GM23338 (cell line): ENCODE data around the gene THOC2. TPM values are rescaled to one million over a fixed set of nuclear protein-coding genes. Genes with fewer than 3 reads are reported as not detected.

Experiments used
- ATAC-seq: fragments of 200-7000 bp; cut with Tn5 transposase; 3 replicates; pipeline ENCODE4 v1.9.1; 2020
- DNase-seq: peaks from one replicate; pipeline ENCODE4 v3.0.0-alpha.2; 2015; ENCODE audit warnings: low spot score
- H2AFZ ChIP-seq: fragments of 200-600 bp; sonication (generic); 2 replicates; pipeline ENCODE4 v1.8.0; 2016; ENCODE audit warnings: antibody characterized with exemption, mild to moderate bottlenecking, moderate library complexity
- H3F3A ChIP-seq: fragments of 200-600 bp; sonication (generic); replicated peaks from 2 replicates; pipeline ENCODE4 v1.8.0; 2017; ENCODE audit warnings: antibody characterized with exemption, mixed run types, low read depth
- H3K27ac ChIP-seq: fragments of 200-600 bp; sonication (generic); 2 replicates; pipeline ENCODE4 v1.6.1; 2016; ENCODE audit warnings: low read depth
- H3K27me3 ChIP-seq: fragments of 200-600 bp; sonication (generic); 2 replicates; pipeline ENCODE4 v1.8.0; 2016; ENCODE audit warnings: mild to moderate bottlenecking, mixed run types, moderate library complexity; ENCODE audit not compliant: insufficient read depth
- H3K36me3 ChIP-seq: fragments of 200-600 bp; sonication (generic); 2 replicates; pipeline ENCODE4 v1.8.0; 2016; ENCODE audit warnings: mild to moderate bottlenecking; ENCODE audit not compliant: insufficient read depth
- H3K4me1 ChIP-seq: fragments of 200-600 bp; sonication (generic); 2 replicates; pipeline ENCODE4 v1.8.0; 2016; ENCODE audit warnings: mild to moderate bottlenecking, moderate library complexity; ENCODE audit not compliant: insufficient read depth
- H3K4me2 ChIP-seq: fragments of 200-600 bp; sonication (generic); 2 replicates; pipeline ENCODE4 v1.7.1; 2017; ENCODE audit warnings: mixed run types
- H3K4me3 ChIP-seq: fragments of 200-600 bp; sonication (generic); 2 replicates; pipeline ENCODE4 v1.6.1; 2016; ENCODE audit warnings: mixed run types
- H3K79me2 ChIP-seq: fragments of 200-600 bp; sonication (generic); replicated peaks from 2 replicates; pipeline ENCODE4 v1.8.0; 2017; ENCODE audit warnings: mild to moderate bottlenecking; ENCODE audit not compliant: insufficient read depth
- H3K9me2 ChIP-seq: fragments of 200-600 bp; sonication (generic); 2 replicates; pipeline ENCODE4 v1.8.0; 2017; ENCODE audit not compliant: insufficient read depth
- H4K20me1 ChIP-seq: fragments of 200-600 bp; sonication (generic); replicated peaks from 2 replicates; pipeline ENCODE4 v1.8.0; 2017; ENCODE audit warnings: mild to moderate bottlenecking; ENCODE audit not compliant: insufficient read depth
- H3K27ac Mint-ChIP-seq: 2 replicates; pipeline ENCODE4 v1.8.0; 2020; ENCODE audit warnings: inconsistent platforms, mild to moderate bottlenecking, moderate library complexity, mixed read lengths
- H3K27me3 Mint-ChIP-seq: 3 replicates; pipeline ENCODE4 v1.8.0; 2022; ENCODE audit warnings: low read depth, mild to moderate bottlenecking, moderate library complexity, mixed read lengths, inconsistent platforms; ENCODE audit not compliant: insufficient read depth, poor library complexity
- H3K36me3 Mint-ChIP-seq: 3 replicates; pipeline ENCODE4 v1.8.0; 2021; ENCODE audit warnings: low read depth, mild to moderate bottlenecking, inconsistent platforms, moderate library complexity, mixed read lengths
- H3K4me1 Mint-ChIP-seq: 3 replicates; pipeline ENCODE4 v1.8.0; 2020; ENCODE audit warnings: mild to moderate bottlenecking, inconsistent platforms, mixed read lengths
- H3K4me3 Mint-ChIP-seq: 3 replicates; pipeline ENCODE4 v1.8.0; 2021; ENCODE audit warnings: moderate library complexity, mild to moderate bottlenecking, inconsistent platforms, mixed read lengths
- H3K9me3 Mint-ChIP-seq: 3 replicates; pipeline ENCODE4 v1.8.0; 2020; ENCODE audit warnings: moderate library complexity, mild to moderate bottlenecking, inconsistent platforms, mixed read lengths
- ETS1 ChIP-seq: IDR thresholded peaks from 2 replicates; pipeline ENCODE4 v1.6.1; 2016; ENCODE audit warnings: antibody characterized with exemption
- EZH2 ChIP-seq: fragments of 200-600 bp; sonication (generic); IDR thresholded peaks from one replicate; pipeline ENCODE4 v1.8.0; 2017; ENCODE audit warnings: antibody characterized with exemption, mild to moderate bottlenecking, low read depth; ENCODE audit not compliant: unreplicated experiment
- EZH2phosphoT487 ChIP-seq: fragments of 200-600 bp; sonication (generic); IDR thresholded peaks from one replicate; pipeline ENCODE4 v1.8.1; 2018; ENCODE audit warnings: antibody characterized with exemption; ENCODE audit not compliant: unreplicated experiment
- NANOG ChIP-seq: IDR thresholded peaks from 2 replicates; pipeline ENCODE4 v1.6.1; 2016; ENCODE audit warnings: antibody characterized with exemption, borderline replicate concordance
- POLR2AphosphoS5 ChIP-seq: IDR thresholded peaks from 2 replicates; pipeline ENCODE4 v1.6.1; 2016; ENCODE audit warnings: antibody characterized with exemption, low read depth
- STAT1 ChIP-seq: IDR thresholded peaks from one replicate; pipeline ENCODE4 v1.6.1; 2016; ENCODE audit warnings: antibody characterized with exemption; ENCODE audit not compliant: unreplicated experiment
- ZNF114 ChIP-seq: fragments of 250-450 bp; sonication (Bioruptor Pico); IDR thresholded peaks from 2 replicates; pipeline ENCODE4 v1.5.0; 2020; ENCODE audit warnings: mild to moderate bottlenecking, moderate library complexity
- ZNF462 ChIP-seq: fragments of 250-450 bp; sonication (Bioruptor Pico); IDR thresholded peaks from 2 replicates; pipeline ENCODE4 v1.5.0; 2020; ENCODE audit warnings: mild to moderate bottlenecking, moderate library complexity
- polyA plus RNA-seq: library from polyadenylated mRNA; unstranded; fragments of >200 nt; fragmentation: Nextera tagmentation; extraction: Ambion mirVana; gene quantifications from 2 replicates; pipeline ENCODE4 v1.2.1, GENCODE V29; 2016
- total RNA-seq: library from RNA; depleted of rRNA; stranded (reverse); fragments of >200 nt; shearing (Covaris generic); gene quantifications from 2 replicates; pipeline ENCODE4 v1.2.3, GENCODE V29; 2014
- TF ChIP-seq, protein P1 (sequence below): IDR thresholded peaks from one replicate; pipeline ENCODE4 v1.6.1; 2018; ENCODE audit warnings: antibody characterized with exemption; ENCODE audit not compliant: unreplicated experiment

The THOC2 gene
- total and polyA plus RNA-seq, 2 experiments from 2014 or later = 86.6 to 138 TPM

DNA sequence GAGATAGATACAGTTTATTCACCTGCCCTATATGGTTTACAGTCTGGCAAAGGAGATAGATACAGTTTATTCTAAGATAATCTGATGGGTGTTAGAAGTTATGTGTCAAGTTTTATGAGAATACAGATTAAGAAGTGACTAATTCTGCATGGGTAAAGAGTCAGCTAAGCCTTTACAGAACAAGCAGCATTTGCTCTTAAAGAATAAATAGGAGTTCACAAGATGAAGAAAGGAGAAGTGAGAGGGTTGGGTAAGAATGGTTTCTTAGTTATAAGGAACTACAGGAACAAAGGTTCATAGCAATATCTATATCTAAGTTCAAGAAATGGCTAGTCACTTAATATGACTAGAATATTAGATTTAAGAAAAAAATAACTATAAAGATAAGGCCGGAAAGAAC is 47.6 kb downstream of the THOC2 start (continued):
- TF ChIP-seq, protein P1, sequence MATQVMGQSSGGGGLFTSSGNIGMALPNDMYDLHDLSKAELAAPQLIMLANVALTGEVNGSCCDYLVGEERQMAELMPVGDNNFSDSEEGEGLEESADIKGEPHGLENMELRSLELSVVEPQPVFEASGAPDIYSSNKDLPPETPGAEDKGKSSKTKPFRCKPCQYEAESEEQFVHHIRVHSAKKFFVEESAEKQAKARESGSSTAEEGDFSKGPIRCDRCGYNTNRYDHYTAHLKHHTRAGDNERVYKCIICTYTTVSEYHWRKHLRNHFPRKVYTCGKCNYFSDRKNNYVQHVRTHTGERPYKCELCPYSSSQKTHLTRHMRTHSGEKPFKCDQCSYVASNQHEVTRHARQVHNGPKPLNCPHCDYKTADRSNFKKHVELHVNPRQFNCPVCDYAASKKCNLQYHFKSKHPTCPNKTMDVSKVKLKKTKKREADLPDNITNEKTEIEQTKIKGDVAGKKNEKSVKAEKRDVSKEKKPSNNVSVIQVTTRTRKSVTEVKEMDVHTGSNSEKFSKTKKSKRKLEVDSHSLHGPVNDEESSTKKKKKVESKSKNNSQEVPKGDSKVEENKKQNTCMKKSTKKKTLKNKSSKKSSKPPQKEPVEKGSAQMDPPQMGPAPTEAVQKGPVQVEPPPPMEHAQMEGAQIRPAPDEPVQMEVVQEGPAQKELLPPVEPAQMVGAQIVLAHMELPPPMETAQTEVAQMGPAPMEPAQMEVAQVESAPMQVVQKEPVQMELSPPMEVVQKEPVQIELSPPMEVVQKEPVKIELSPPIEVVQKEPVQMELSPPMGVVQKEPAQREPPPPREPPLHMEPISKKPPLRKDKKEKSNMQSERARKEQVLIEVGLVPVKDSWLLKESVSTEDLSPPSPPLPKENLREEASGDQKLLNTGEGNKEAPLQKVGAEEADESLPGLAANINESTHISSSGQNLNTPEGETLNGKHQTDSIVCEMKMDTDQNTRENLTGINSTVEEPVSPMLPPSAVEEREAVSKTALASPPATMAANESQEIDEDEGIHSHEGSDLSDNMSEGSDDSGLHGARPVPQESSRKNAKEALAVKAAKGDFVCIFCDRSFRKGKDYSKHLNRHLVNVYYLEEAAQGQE = no peak
- no peak for TF ChIP-seq POLR2AphosphoS5

DNA sequence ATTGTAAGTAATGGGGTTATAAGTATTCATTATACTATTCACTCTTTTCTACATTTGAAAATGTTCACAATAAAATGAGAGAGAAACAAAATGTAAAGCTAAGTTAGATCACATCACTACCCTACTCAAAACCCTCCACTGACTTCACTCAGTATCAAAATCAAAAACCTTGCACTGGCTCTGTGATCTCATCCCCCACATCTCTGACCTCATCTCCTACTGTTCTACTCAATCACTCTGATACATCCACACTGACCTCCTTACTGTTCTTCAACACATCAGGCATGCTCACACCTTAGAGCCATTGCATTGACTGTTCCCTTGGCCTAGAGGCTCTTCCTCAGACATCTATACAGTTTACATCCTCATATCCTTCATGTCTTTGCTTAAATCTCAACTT is 50.7 kb downstream of the THOC2 start:
- Histone ChIP-seq H3F3A (no peaks in the 10 kb centered on the region), H3K4me2 (no peak overlapping the region), H3K27ac (no peak overlapping the region), H3K79me2 (no peaks in the 10 kb centered on the region), H3K4me1 (no peaks in the 10 kb centered on the region), H3K4me3 (no peak overlapping the region), H3K9me2 (no peaks in the 10 kb centered on the region), H2AFZ (no peak overlapping the region), H4K20me1 (no peaks in the 10 kb centered on the region), H3K36me3 (no peaks in the 10 kb centered on the region; the same call in 1 of the 2 replicates), H3K27me3 (no peaks in the 10 kb centered on the region)
- H3K4me1 Mint-ChIP-seq = peaks cover 8% of the 10 kb centered on the region
- H3K4me3 Mint-ChIP-seq = no peak overlapping the region
- TF ChIP-seq ZNF114 (CRISPR knock-in tag) (no peak), ETS1 (no peak), NANOG (no peak), EZH2 (no peak), ZNF462 (CRISPR knock-in tag) (no peak), POLR2AphosphoS5 (no peak), EZH2phosphoT487 (no peak), STAT1 (no peak)
- TF ChIP-seq, protein P1 = no peak
- H3K27me3 Mint-ChIP-seq = peaks cover 3% of the 10 kb centered on the region
- no peak overlapping the region for H3K27ac Mint-ChIP-seq
- DNase-seq (no peak), ATAC-seq (no peak)
- H3K9me3 Mint-ChIP-seq = no peaks in the 10 kb centered on the region
- peaks cover 46% of the 10 kb centered on the region for H3K36me3 Mint-ChIP-seq
